CD4-positive, alpha-beta T cell (primary cell): ENCODE data around the gene KDM2B. TPM values are rescaled to one million over a fixed set of nuclear protein-coding genes. Genes with fewer than 3 reads are reported as not detected.

Experiments used
- ATAC-seq: fragments of 200-7000 bp; cut with Tn5 transposase; one replicate; pipeline ENCODE4 v1.10.0; 2022; ENCODE audit warnings: mild to moderate bottlenecking; ENCODE audit not compliant: poor library complexity
- CTCF ChIA-PET: fragments of 350-600 bp; sonication (Branson Sonifier 250); formaldehyde crosslinking; loops from one replicate; lab custom pipeline; 2021; ENCODE audit warnings: antibody characterized with exemption, inconsistent platforms; lab: Charles Lee
- POLR2A ChIA-PET: fragments of 350-600 bp; sonication (Branson Sonifier 250); formaldehyde crosslinking; loops from one replicate; lab custom pipeline; 2021; ENCODE audit warnings: antibody characterized with exemption, inconsistent platforms; lab: Charles Lee
- DNase-seq, 14 experiments: peaks; one replicate each; pipeline ENCODE4 v3.0.0-alpha.2; 2013 to 2020; ENCODE audit warnings: mixed read lengths in 2 of 14
- H3K27ac ChIP-seq, 2 donors: one replicate each; pipeline versions ENCODE4 v1.5.1 to v1.7.0; 2013; ENCODE audit warnings: low read length in 2 of 2, low read depth in 1 of 2, mild to moderate bottlenecking in 1 of 2
- H3K27me3 ChIP-seq, 2 experiments: 1 replicate in 1 of 2; 2 replicates in 1 of 2; pipeline versions ENCODE4 v1.6.1 to v1.7.0; 2013; ENCODE audit warnings: low read length in 2 of 2, control low read depth in 1 of 2, mild to moderate bottlenecking in 1 of 2, moderate library complexity in 1 of 2; ENCODE audit not compliant: insufficient read depth in 2 of 2, control insufficient read depth in 1 of 2
- H3K36me3 ChIP-seq: one replicate; pipeline ENCODE4 v1.6.1; 2013; ENCODE audit warnings: low read length, control low read depth; ENCODE audit not compliant: insufficient read depth
- H3K4me1 ChIP-seq: one replicate; pipeline ENCODE4 v1.6.1; 2013; ENCODE audit warnings: low read length, control low read depth; ENCODE audit not compliant: insufficient read depth
- H3K4me3 ChIP-seq: one replicate; pipeline ENCODE4 v1.5.1; 2013; ENCODE audit warnings: mild to moderate bottlenecking, low read length, moderate library complexity
- H3K9me3 ChIP-seq, 2 experiments: 1 replicate in 1 of 2; 2 replicates in 1 of 2; pipeline versions ENCODE4 v1.6.1 to v1.7.0; 2013; ENCODE audit warnings: low read length in 2 of 2, mild to moderate bottlenecking in 2 of 2, control low read depth in 1 of 2, moderate library complexity in 1 of 2; ENCODE audit not compliant: control insufficient read depth in 1 of 2, insufficient read depth in 1 of 2
- H3K27ac Mint-ChIP-seq: one replicate; pipeline ENCODE4 v1.8.0; 2020; ENCODE audit warnings: mixed read lengths
- H3K27me3 Mint-ChIP-seq: one replicate; pipeline ENCODE4 v1.8.0; 2021; ENCODE audit warnings: mixed read lengths
- H3K36me3 Mint-ChIP-seq: one replicate; pipeline ENCODE4 v1.8.0; 2021; ENCODE audit warnings: low read depth, mixed read lengths
- H3K4me1 Mint-ChIP-seq: one replicate; pipeline ENCODE4 v1.8.0; 2021; ENCODE audit warnings: low read depth, mixed read lengths
- H3K4me3 Mint-ChIP-seq: one replicate; pipeline ENCODE4 v1.8.0; 2020; ENCODE audit warnings: mild to moderate bottlenecking, mixed read lengths
- H3K9me3 Mint-ChIP-seq: one replicate; pipeline ENCODE4 v1.8.0; 2020; ENCODE audit warnings: mixed read lengths
- intact Hi-C, 2 experiments: fragments of 100-400 bp; cut with DNase I in 1 of 2; cut with micrococcal nuclease in 1 of 2; formaldehyde crosslinking; loops; one replicate each; pipeline versions ENCODE4 v1.15.1 to v1.9.0; 2023 to 2025; cut with DNase I, micrococcal nuclease
- total RNA-seq, 174 experiments: library from RNA in 2 of 174; stranded (reverse) in 2 of 174; gene quantifications; one replicate each; pipeline ENCODE4 v1.2.3 and lab custom pipeline; 2021 to 2026
- TF ChIP-seq, protein P1 (sequence below): fragments of 200-600 bp; IDR thresholded peaks from one replicate; pipeline ENCODE4 v1.8.0; 2022; ENCODE audit warnings: antibody characterized with exemption, mild to moderate bottlenecking

Gene KDM2B
- total RNA-seq, 2 experiments from 2014 or later = 60.4 to 62.6 TPM

DNA sequence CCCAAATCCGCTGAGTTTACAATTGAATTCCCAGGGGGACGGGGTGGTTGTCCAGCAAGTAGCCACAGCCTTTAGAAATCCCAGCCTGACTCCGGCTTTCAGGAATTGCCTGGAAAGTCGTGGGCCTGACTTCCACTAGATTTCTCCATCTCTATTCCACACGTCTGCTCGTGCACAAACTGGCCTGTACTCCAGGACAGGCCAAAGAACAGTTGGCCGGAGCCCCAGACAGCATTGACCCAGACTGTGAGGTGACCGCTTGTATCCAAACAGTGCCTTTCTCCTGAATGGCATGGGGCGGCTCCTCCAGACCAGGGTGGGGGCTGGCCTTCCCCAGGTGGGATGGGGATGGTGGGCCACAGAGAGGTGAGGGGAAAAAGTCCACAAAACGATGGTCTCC is 62.2 kb downstream of the KDM2B start:
- CTCF ChIA-PET = no interaction called here
- peaks cover 49% of the 10 kb centered on the region for H3K36me3 ChIP-seq
- H3K4me1 Mint-ChIP-seq = peaks cover 6% of the 10 kb centered on the region
- no peak overlapping the region for H3K27ac ChIP-seq
- H3K36me3 Mint-ChIP-seq = peaks cover 23% of the 10 kb centered on the region
- no peak overlapping the region for H3K27ac Mint-ChIP-seq
- peaks cover 11% of the 10 kb centered on the region for H3K4me1 ChIP-seq
- no peaks in the 10 kb centered on the region for H3K27me3 ChIP-seq
- TF ChIP-seq, protein P1, sequence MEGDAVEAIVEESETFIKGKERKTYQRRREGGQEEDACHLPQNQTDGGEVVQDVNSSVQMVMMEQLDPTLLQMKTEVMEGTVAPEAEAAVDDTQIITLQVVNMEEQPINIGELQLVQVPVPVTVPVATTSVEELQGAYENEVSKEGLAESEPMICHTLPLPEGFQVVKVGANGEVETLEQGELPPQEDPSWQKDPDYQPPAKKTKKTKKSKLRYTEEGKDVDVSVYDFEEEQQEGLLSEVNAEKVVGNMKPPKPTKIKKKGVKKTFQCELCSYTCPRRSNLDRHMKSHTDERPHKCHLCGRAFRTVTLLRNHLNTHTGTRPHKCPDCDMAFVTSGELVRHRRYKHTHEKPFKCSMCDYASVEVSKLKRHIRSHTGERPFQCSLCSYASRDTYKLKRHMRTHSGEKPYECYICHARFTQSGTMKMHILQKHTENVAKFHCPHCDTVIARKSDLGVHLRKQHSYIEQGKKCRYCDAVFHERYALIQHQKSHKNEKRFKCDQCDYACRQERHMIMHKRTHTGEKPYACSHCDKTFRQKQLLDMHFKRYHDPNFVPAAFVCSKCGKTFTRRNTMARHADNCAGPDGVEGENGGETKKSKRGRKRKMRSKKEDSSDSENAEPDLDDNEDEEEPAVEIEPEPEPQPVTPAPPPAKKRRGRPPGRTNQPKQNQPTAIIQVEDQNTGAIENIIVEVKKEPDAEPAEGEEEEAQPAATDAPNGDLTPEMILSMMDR = no peak
- H3K27me3 Mint-ChIP-seq = no peaks in the 10 kb centered on the region
- ATAC-seq (no peak), DNase-seq (no peak)
- H3K9me3 Mint-ChIP-seq = no peaks in the 10 kb centered on the region
- intact Hi-C loops = no loop called here
- no peak overlapping the region for H3K4me3 ChIP-seq
- H3K4me3 Mint-ChIP-seq = no peak overlapping the region
- POLR2A ChIA-PET = no interaction called here
- no peaks in the 10 kb centered on the region for H3K9me3 ChIP-seq

DNA sequence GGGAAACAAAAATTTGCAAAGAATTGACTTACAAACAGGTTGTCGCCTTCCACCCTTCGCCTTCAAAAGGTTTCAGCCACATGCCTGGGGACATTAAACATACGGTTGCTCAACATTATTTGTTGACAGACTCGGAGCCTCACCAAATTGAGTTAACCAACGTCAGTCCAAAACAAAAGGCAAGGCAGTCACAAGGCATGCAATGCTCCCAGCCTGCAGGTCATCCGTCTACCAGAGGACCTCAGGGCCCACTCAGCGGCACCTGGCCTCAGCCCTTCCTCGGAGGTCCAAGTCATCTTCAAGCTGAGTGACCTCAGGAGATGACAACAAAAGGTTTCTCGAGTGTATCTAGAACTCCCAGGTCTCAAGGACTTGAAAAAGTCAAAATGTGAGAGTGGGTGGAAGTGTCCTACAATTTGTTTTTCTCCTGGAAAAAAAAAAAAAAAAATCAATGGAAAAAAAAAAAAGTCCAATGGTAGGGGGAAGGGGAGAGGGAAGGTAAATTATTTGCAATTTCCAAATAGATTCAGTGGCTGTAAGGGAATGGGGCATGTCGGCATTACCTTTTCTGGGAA is 64.3 kb downstream of the KDM2B start:
- no peaks in the 10 kb centered on the region for H3K27me3 ChIP-seq
- intact Hi-C loops = no loop called here
- ATAC-seq (no peak), DNase-seq (peak in 1 of 14 experiments; percentile 8)
- H3K4me3 ChIP-seq = no peak overlapping the region
- CTCF ChIA-PET = no interaction called here
- Mint-ChIP-seq H3K27me3 (no peaks in the 10 kb centered on the region), H3K4me1 (peaks cover 6% of the 10 kb centered on the region), H3K36me3 (peaks cover 43% of the 10 kb centered on the region), H3K27ac (no peak overlapping the region), H3K9me3 (no peaks in the 10 kb centered on the region), H3K4me3 (no peak overlapping the region)
- H3K9me3 ChIP-seq = no peaks in the 10 kb centered on the region
- POLR2A ChIA-PET = no interaction called here
- H3K36me3 ChIP-seq = peaks cover 58% of the 10 kb centered on the region
- no peak overlapping the region for H3K27ac ChIP-seq
- TF ChIP-seq, protein P1 = no peak
- peaks cover 11% of the 10 kb centered on the region for H3K4me1 ChIP-seq

DNA sequence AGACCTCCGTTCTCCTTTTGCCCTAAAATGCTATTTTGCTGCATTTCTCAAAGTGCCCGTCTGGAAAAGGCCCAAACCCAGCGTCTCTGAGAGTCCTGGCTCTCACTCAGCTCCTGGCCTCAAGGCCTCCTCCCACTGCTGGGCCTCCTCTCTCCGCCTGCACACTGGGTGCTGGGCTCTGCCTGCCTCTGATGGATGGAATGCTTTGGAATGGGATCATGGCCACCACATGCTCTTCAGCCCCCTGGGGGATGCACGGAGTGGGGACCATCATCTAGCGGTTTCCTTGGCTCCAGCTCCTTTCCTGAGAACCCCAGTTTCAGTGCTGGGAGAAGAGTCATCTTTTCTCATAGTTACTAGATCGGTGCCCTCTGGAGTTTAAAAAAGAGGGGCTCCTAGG is 65.2 kb downstream of the KDM2B start:
- POLR2A ChIA-PET = no interaction called here
- H3K9me3 ChIP-seq = no peaks in the 10 kb centered on the region
- no peak overlapping the region for H3K27ac ChIP-seq
- DNase-seq (no peak), ATAC-seq (no peak)
- intact Hi-C loops = no loop called here
- TF ChIP-seq, protein P1 = no peak
- CTCF ChIA-PET = no interaction called here
- no peaks in the 10 kb centered on the region for H3K9me3 Mint-ChIP-seq
- H3K27ac Mint-ChIP-seq = peak overlapping the region; percentile 55
- peaks cover 11% of the 10 kb centered on the region for H3K4me1 ChIP-seq
- H3K36me3 Mint-ChIP-seq = peaks cover 42% of the 10 kb centered on the region
- H3K4me1 Mint-ChIP-seq = peaks cover 6% of the 10 kb centered on the region
- H3K27me3 ChIP-seq = no peaks in the 10 kb centered on the region
- peaks cover 51% of the 10 kb centered on the region for H3K36me3 ChIP-seq
- H3K4me3 ChIP-seq = no peak overlapping the region
- H3K27me3 Mint-ChIP-seq = no peaks in the 10 kb centered on the region
- no peak overlapping the region for H3K4me3 Mint-ChIP-seq
